ENCODE data around the gene PSMG4.

Gene PSMG4

DNA sequence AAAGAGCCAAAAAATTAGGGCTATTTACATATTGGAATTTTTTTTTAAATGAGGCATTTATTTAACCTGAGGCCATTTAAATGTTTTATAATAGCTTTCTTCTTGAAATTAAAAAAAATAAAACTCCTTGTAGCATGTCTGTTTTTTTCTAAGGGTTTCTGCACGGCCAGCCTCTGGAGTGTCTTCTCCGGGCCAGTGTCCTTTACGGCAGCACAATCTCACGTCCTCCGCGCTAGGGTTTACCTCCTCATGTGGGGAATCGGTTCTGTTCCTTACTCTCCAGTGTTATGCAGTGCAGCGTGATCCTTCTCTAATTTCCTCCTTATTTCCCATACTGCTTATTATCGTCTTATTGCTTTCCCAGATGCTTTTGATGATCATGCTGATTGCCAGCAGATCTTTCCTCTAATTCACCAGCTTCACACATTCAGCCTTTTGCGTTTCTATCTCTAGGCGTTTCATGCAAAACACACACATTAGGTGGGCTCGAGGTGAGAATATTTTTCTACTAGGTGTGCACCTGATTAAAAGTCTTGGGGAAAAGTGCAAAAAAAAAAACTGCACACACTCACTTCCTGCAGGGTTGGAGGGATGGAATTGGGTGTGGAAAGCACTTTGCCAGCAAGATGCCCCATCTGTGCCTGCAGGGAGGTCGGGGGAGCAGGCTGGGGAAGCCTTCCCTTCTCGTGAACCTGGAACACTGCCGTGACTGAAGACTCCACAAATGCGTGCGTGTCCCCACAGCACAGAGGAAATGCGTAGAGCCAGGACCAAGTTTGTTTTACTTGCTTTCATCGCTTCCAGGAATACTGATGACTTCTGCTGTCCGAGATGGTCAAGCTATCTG, 56.1 kb downstream of the PSMG4 start:
- TF ChIP-seq REST (IDR thresholded peaks at IDR 0.05; ENCODE audit: insufficient read depth in 1 of 2, low read depth in 2 of 2, low read length in 2 of 2): no peak
- TF ChIP-seq TAF1 (IDR thresholded peaks at IDR 0.05; ENCODE audit: borderline replicate concordance, insufficient read depth, low read length): no peak
- no peak for TF ChIP-seq POLR2AphosphoS5 (IDR thresholded peaks at IDR 0.05; ENCODE audit: low read depth, low read length)
- no peak for TF ChIP-seq SIN3A (IDR thresholded peaks at IDR 0.05; ENCODE audit: borderline replicate concordance, insufficient read depth, low read length)
- no peak for TF ChIP-seq FOXP2 (optimal IDR thresholded peaks at IDR 0.05; ENCODE audit: borderline replicate concordance, extremely low read depth, extremely low read length, insufficient read depth)

DNA sequence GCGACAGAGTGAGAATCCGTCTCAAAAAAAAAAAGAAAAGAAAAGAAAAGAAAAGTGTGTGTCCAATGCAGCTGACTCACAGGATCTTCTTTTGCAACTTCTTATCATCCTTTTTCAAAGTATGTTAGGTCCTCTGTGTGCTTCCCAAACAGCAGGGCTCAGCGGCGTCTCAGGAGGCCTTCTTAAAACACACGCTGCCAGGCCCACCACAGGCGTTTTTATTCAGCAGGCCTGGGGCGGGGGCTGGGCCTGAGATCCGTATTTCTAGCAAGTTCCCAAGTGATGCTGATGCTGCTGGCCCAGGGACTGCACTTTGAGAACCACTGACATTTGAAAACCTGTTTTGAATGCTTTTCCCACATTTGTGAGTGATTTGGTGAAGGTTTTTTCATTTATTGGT, 57.1 kb downstream of the PSMG4 start:
- TF ChIP-seq FOXP2 (optimal IDR thresholded peaks at IDR 0.05; ENCODE audit: borderline replicate concordance, extremely low read depth, extremely low read length, insufficient read depth): no peak
- TF ChIP-seq SIN3A (IDR thresholded peaks at IDR 0.05; ENCODE audit: borderline replicate concordance, insufficient read depth, low read length): no peak
- TF ChIP-seq POLR2AphosphoS5 (IDR thresholded peaks at IDR 0.05; ENCODE audit: low read depth, low read length): no peak
- TF ChIP-seq TAF1 (IDR thresholded peaks at IDR 0.05; ENCODE audit: borderline replicate concordance, insufficient read depth, low read length): no peak
- TF ChIP-seq REST (IDR thresholded peaks at IDR 0.05; ENCODE audit: insufficient read depth in 1 of 2, low read depth in 2 of 2, low read length in 2 of 2): no peak

- no peak for TF ChIP-seq FOXP2 (optimal IDR thresholded peaks at IDR 0.05; ENCODE audit: borderline replicate concordance, extremely low read depth, extremely low read length, insufficient read depth)
- no peak for TF ChIP-seq REST (IDR thresholded peaks at IDR 0.05; ENCODE audit: insufficient read depth in 1 of 2, low read depth in 2 of 2, low read length in 2 of 2)
Measured at GRCh38 chr6:3316331-3316730, 57.6 kb downstream of the PSMG4 start.

- no peak for TF ChIP-seq REST (IDR thresholded peaks at IDR 0.05; ENCODE audit: insufficient read depth in 1 of 2, low read depth in 2 of 2, low read length in 2 of 2)
- TF ChIP-seq SIN3A (IDR thresholded peaks at IDR 0.05; ENCODE audit: borderline replicate concordance, insufficient read depth, low read length): no peak
- TF ChIP-seq TAF1 (IDR thresholded peaks at IDR 0.05; ENCODE audit: borderline replicate concordance, insufficient read depth, low read length): no peak
Measured at GRCh38 chr6:3316818-3317217, 58.1 kb downstream of the PSMG4 start.

All from PFSK-1 (cell line).